Stimulated activated naive CD4-positive, alpha-beta T cell treated with Interleukin-2 at 50 U/mL for 16 hours (primary cell): ENCODE results near the gene PRELID3B.

Source experiments
- DNase-seq: peaks from one replicate; lab custom pipeline; 2025; lab: John Stamatoyannopoulos, UW

Gene PRELID3B

GRCh38 chr20:58994390-58995159 lies 48.0 kb downstream of the PRELID3B start:
- DNase-seq = no peak

- no peak for DNase-seq
Measured at GRCh38 chr20:58993332-58994248, 49.0 kb downstream of the PRELID3B start.

GRCh38 chr20:58992911-58993310 lies 49.7 kb downstream of the PRELID3B start:
- no peak for DNase-seq

GRCh38 chr20:58991715-58992114 lies 50.9 kb downstream of the PRELID3B start:
- no peak for DNase-seq

- DNase-seq = no peak
Measured at GRCh38 chr20:58990651-58991445, 51.7 kb downstream of the PRELID3B start.

- DNase-seq = no peak
Measured at GRCh38 chr20:58989196-58989595, 53.4 kb downstream of the PRELID3B start.

- no peak for DNase-seq
Measured at GRCh38 chr20:58988565-58988882, 54.1 kb downstream of the PRELID3B start.

- no peak for DNase-seq
Measured at GRCh38 chr20:58987790-58988564, 54.6 kb downstream of the PRELID3B start.

GRCh38 chr20:58986968-58987517 lies 55.5 kb downstream of the PRELID3B start:
- DNase-seq = no peak

GRCh38 chr20:58986286-58986967 lies 56.2 kb downstream of the PRELID3B start:
- no peak for DNase-seq

- DNase-seq = no peak
Measured at GRCh38 chr20:58985656-58986055, 56.9 kb downstream of the PRELID3B start.

- no peak for DNase-seq
Measured at GRCh38 chr20:58984691-58985090, 57.9 kb downstream of the PRELID3B start.
